Thoracic aorta (tissue), 2 donors: ENCODE data around the gene XPNPEP1. TPM values are rescaled to one million over a fixed set of nuclear protein-coding genes. Genes with fewer than 3 reads are reported as not detected.
A peak's percentile ranks its signal among the peaks of the same experiment; 100 is the strongest.

Experiments used
- ATAC-seq: fragments of 150-250 bp; one replicate; pipeline ENCODE4 v1.8.0; 2017; ENCODE audit warnings: low read depth; ENCODE audit not compliant: insufficient number of reproducible peaks, low FRiP score
- DNase-seq: peaks from one replicate; pipeline ENCODE4 v3.0.0-alpha.2; 2020; ENCODE audit warnings: low spot score
- H3K27ac ChIP-seq, 2 donors: fragments of 200-600 bp; sonication (generic); 1 replicate in 1 of 2; 2 replicates in 1 of 2; pipeline ENCODE4 v1.5.1; 2016; ENCODE audit warnings: mild to moderate bottlenecking in 2 of 2, moderate library complexity in 2 of 2
- H3K27me3 ChIP-seq: fragments of 200-600 bp; sonication (generic); replicated peaks from 2 replicates; pipeline ENCODE4 v1.6.0; 2016; ENCODE audit warnings: mild to moderate bottlenecking; ENCODE audit not compliant: insufficient read depth
- H3K36me3 ChIP-seq: fragments of 200-600 bp; sonication (generic); one replicate; pipeline ENCODE4 v1.5.1; 2016
- H3K4me1 ChIP-seq, 2 donors: fragments of 200-600 bp; sonication (generic); 1 replicate in 1 of 2; 2 replicates in 1 of 2; pipeline versions ENCODE4 v1.5.1 to v1.6.0; 2016; ENCODE audit warnings: low read depth in 2 of 2, mild to moderate bottlenecking in 1 of 2; ENCODE audit not compliant: control insufficient read depth in 1 of 2
- H3K4me3 ChIP-seq: fragments of 200-600 bp; sonication (generic); 2 replicates; pipeline ENCODE4 v1.5.1; 2016; ENCODE audit warnings: mild to moderate bottlenecking
- H3K9me3 ChIP-seq: fragments of 200-600 bp; sonication (generic); 2 replicates; pipeline ENCODE4 v1.5.1; 2016
- total RNA-seq, 2 donors: library from RNA; depleted of rRNA; stranded (reverse); fragments of >200 nt; gene quantifications; one replicate each; pipeline versions ENCODE4 v1.1.0 to v1.2.3, GENCODE V29; 2016
- TF ChIP-seq, protein P1 (sequence below): fragments of 200-600 bp; sonication (generic); IDR thresholded peaks from one replicate; pipeline ENCODE4 v1.5.1; 2019; ENCODE audit warnings: antibody characterized with exemption

The XPNPEP1 gene
- 10 to 100 TPM; 36.0 to 86.0 TPM for total RNA-seq

DNA sequence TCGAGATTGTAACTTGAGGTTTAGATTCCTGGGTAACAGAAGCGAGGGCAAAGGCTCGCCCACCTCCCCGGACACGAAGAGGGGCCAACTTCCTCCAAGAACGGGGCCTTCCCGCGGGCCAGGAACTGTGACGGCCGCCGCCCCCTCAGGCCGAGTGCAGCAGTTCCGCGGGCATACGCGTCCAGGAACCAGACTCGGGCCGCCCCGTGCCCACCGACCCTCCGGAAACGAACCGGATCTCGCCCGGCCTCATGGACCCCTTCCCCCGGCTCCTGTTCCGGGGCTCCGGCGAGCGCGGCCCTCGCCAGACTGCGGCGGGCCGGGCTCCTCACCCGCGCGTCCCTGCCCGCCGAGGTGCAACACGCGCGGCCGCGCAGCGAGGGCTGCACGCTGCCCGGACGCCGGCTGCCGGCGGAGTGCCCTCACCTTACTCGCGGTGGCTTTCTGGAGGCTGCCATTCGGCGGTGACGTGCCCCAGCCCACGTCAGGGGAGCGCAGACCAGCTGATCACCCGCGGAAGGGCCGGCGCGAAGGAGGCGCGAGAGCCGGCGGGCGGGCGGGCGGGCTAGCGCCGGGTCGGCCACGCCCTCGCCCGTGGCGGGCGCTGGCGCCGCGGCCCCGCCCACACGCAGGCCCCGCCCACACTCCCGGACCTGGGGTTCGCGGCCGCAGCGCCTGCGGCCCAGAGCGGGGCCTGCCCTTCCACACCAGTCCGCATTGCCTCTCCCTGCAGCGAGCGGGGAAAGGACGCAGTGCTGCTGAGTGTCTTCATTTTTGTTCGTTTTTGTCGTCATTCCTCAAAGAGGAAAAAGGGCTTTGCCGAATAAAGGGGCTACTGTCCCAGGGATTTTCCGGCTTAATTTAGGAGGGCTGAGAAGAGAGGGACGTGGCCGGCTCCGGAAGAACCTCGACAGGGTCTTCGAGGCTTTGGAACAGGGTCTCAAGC is at the start of gene XPNPEP1:
XPNPEP1 (minus strand) TSS at position 536 of the 946 bp plus-strand sequence; CDS start at position 458, 78 bp downstream.
- TF ChIP-seq, protein P1, sequence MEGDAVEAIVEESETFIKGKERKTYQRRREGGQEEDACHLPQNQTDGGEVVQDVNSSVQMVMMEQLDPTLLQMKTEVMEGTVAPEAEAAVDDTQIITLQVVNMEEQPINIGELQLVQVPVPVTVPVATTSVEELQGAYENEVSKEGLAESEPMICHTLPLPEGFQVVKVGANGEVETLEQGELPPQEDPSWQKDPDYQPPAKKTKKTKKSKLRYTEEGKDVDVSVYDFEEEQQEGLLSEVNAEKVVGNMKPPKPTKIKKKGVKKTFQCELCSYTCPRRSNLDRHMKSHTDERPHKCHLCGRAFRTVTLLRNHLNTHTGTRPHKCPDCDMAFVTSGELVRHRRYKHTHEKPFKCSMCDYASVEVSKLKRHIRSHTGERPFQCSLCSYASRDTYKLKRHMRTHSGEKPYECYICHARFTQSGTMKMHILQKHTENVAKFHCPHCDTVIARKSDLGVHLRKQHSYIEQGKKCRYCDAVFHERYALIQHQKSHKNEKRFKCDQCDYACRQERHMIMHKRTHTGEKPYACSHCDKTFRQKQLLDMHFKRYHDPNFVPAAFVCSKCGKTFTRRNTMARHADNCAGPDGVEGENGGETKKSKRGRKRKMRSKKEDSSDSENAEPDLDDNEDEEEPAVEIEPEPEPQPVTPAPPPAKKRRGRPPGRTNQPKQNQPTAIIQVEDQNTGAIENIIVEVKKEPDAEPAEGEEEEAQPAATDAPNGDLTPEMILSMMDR, result no peak
- Histone ChIP-seq H3K4me1 (peaks cover 11 to 26% of the 10 kb centered on the region in 2 donors), H3K36me3 (no peaks in the 10 kb centered on the region), H3K4me3 (peak within 1 kb of the TSS; percentile 94), H3K9me3 (no peaks in the 10 kb centered on the region), H3K27me3 (no peaks in the 10 kb centered on the region), H3K27ac (peak within 1 kb of the TSS; percentile 90 to 95)
- DNase-seq (peak; percentile 66), ATAC-seq (peak; percentile 89)

DNA sequence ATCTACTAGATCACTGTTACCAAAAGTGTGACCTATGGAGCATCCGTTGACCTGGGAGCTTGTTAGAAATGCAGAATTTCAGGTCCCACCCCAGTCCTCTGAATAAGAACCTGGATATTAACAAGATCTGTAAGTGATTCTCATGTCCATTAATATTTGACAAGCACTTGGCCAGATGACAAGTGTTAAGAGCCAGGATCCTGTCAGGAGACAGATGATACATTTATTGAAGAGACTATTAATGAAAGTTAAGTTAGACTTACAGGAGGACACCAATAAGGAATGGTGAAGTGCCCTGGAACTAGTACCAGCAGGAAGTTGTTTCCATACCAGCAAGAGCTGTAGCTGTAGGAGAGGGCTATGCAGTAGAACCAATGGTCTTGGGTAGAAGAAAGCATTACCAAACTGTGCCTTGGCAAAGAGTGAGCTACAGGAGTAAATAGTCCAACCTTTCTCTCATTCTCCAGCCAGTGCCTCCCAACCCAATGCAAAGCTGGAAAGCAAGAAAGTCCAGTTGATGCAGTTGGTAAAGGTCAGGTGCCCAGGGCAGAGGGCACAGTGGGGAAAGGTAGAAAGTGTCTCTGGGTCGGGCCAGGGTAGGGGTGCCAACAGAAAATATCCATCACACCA is 49.2 kb upstream of the XPNPEP1 start:
- no peak overlapping the region for H3K4me3 ChIP-seq
- DNase-seq (no peak), ATAC-seq (no peak)
- H3K9me3 ChIP-seq, result no peaks in the 10 kb centered on the region
- peaks cover 24 to 38% of the 10 kb centered on the region in 2 donors for H3K4me1 ChIP-seq
- H3K27me3 ChIP-seq, result no peaks in the 10 kb centered on the region
- H3K27ac ChIP-seq, result no peak overlapping the region
- no peaks in the 10 kb centered on the region for H3K36me3 ChIP-seq
- TF ChIP-seq, protein P1, result no peak

DNA sequence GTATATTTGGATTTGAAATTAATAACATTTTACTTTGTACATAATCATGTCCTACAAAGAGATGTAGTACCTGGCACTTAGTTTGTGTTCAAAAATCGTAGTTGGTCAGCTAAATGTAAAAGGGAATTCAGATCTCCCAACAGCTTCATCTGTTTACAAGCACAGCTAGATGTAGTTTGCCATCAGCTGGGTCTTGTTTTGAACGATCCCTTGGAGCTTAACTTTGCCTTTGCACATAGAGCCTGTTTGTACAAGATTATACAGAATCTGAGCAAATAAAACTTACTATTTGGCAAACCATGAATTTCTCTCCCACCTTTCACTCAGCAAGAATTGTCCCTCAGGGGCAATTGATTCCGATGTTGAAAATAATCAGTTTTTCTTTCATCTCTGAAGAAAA is 48.3 kb upstream of the XPNPEP1 start:
- no peaks in the 10 kb centered on the region for H3K27me3 ChIP-seq
- ATAC-seq, result no peak
- no peak for DNase-seq
- no peaks in the 10 kb centered on the region for H3K9me3 ChIP-seq
- H3K36me3 ChIP-seq, result no peaks in the 10 kb centered on the region
- no peak overlapping the region for H3K27ac ChIP-seq
- no peak overlapping the region for H3K4me3 ChIP-seq
- TF ChIP-seq, protein P1, result no peak
- peaks cover 25 to 39% of the 10 kb centered on the region in 2 donors for H3K4me1 ChIP-seq

DNA sequence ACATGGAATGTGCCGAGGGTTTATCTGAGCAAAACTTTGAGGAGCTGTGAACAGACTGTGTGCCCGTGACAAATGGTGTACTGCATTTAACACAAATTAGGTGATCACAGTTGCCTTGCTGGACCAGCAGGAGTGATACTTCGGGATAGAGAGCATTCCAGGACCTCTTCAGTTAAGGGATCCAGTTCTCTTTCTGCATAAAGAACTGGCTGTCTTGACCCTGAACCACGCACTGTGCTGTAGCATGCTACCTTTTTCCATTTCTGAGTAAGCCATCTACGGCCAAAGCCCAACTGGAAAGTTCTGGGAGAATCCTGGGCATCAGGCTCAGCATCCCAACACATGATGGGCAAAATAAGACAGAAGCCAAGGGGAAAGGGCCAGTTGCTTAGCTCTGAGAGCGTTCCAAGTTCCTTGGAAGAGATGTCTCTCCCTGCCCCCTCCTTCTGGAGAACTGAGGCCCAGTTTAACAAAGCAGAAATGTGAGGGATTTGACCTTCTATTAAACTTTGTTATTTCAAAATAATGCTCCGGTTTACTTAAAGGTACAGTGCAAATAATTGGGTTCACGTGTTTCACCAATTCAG is 46.5 kb upstream of the XPNPEP1 start:
- DNase-seq, result no peak
- H3K4me1 ChIP-seq, result peaks cover 37 to 52% of the 10 kb centered on the region in 2 donors
- ATAC-seq, result no peak
- H3K4me3 ChIP-seq, result peak overlapping the region; percentile 58
- H3K36me3 ChIP-seq, result no peaks in the 10 kb centered on the region
- H3K27me3 ChIP-seq, result no peaks in the 10 kb centered on the region
- H3K9me3 ChIP-seq, result no peaks in the 10 kb centered on the region
- H3K27ac ChIP-seq, result peak overlapping the region; percentile 54 to 71
- TF ChIP-seq, protein P1, result no peak
